Measurements from ENCODE around the gene NINJ2.

- TF ChIP-seq CTCF (IDR thresholded peaks at IDR 0.05) (no peak), POLR2A (IDR thresholded peaks at IDR 0.05) (no peak)
These were observed 76.8 kb downstream of the NINJ2 start for GRCh38 chr12:586318-587071.
